Hepatocyte (in vitro differentiated cells): ENCODE measurements around the gene ORM1. TPM values are rescaled to one million over a fixed set of nuclear protein-coding genes. Genes with fewer than 3 reads are reported as not detected.
"Not testable (repeated sequence)": the region's sequence is repeated elsewhere in the genome, so short reads cannot be mapped to it uniquely, and the experiment has no call there.

Experiments
- DNase-seq: peaks from one replicate; pipeline ENCODE4 v3.0.0-alpha.2; 2016; ENCODE audit warnings: low spot score
- H2AFZ ChIP-seq: fragments of 200-600 bp; sonication (generic); 2 replicates; pipeline ENCODE4 v1.6.0; 2016; ENCODE audit warnings: antibody characterized with exemption, mild to moderate bottlenecking
- H3K27ac ChIP-seq: fragments of 200-600 bp; sonication (generic); 2 replicates; pipeline ENCODE4 v1.5.1; 2016; ENCODE audit warnings: mild to moderate bottlenecking
- H3K27me3 ChIP-seq: fragments of 200-600 bp; sonication (generic); 2 replicates; pipeline ENCODE4 v1.6.1; 2016
- H3K36me3 ChIP-seq: fragments of 200-600 bp; sonication (generic); replicated peaks from 2 replicates; pipeline ENCODE4 v1.5.1; 2016; ENCODE audit warnings: low read depth; ENCODE audit not compliant: insufficient read depth
- H3K4me1 ChIP-seq: fragments of 200-600 bp; sonication (generic); 2 replicates; pipeline ENCODE4 v1.5.1; 2016; ENCODE audit warnings: mild to moderate bottlenecking, moderate library complexity; ENCODE audit not compliant: insufficient read depth
- H3K4me2 ChIP-seq: fragments of 200-600 bp; sonication (generic); 2 replicates; pipeline ENCODE4 v1.6.0; 2016
- H3K4me3 ChIP-seq: fragments of 200-600 bp; sonication (generic); 2 replicates; pipeline ENCODE4 v1.5.1; 2016; ENCODE audit warnings: mild to moderate bottlenecking
- H3K79me2 ChIP-seq: fragments of 200-600 bp; sonication (generic); 2 replicates; pipeline ENCODE4 v1.6.0; 2017; ENCODE audit warnings: mild to moderate bottlenecking
- H3K9me2 ChIP-seq: fragments of 200-600 bp; sonication (generic); replicated peaks from 2 replicates; pipeline ENCODE4 v1.6.0; 2017; ENCODE audit warnings: mild to moderate bottlenecking; ENCODE audit not compliant: insufficient read depth
- H3K9me3 ChIP-seq: fragments of 200-600 bp; sonication (generic); 2 replicates; pipeline ENCODE4 v1.5.1; 2016; ENCODE audit warnings: low read depth, mild to moderate bottlenecking
- H4K20me1 ChIP-seq: fragments of 200-600 bp; sonication (generic); 2 replicates; pipeline ENCODE4 v1.6.0; 2016; ENCODE audit warnings: mild to moderate bottlenecking; ENCODE audit not compliant: insufficient read depth, poor library complexity, severe bottlenecking
- CTCF ChIP-seq: fragments of 200-600 bp; sonication (generic); IDR thresholded peaks from 2 replicates; pipeline ENCODE4 v1.5.1; 2016; ENCODE audit warnings: antibody characterized with exemption, mild to moderate bottlenecking; ENCODE audit not compliant: poor library complexity
- EZH2 ChIP-seq: fragments of 200-600 bp; sonication (generic); IDR thresholded peaks from 2 replicates; pipeline ENCODE4 v1.6.1; 2016; ENCODE audit warnings: antibody characterized with exemption, mild to moderate bottlenecking, borderline replicate concordance
- EZH2phosphoT487 ChIP-seq: fragments of 200-600 bp; sonication (generic); IDR thresholded peaks from one replicate; pipeline ENCODE4 v1.6.1; 2018; ENCODE audit warnings: antibody characterized with exemption, mild to moderate bottlenecking, low read depth, moderate library complexity; ENCODE audit not compliant: unreplicated experiment, severe bottlenecking
- WGBS: methylation state at CpG from one replicate; pipeline ENCODE4 v1.1.6; 2016; ENCODE audit warnings: low lambda C conversion rate; ENCODE audit errors: missing lambda C conversion rate; 5-methylcytosine and 5-hydroxymethylcytosine counted together
- polyA plus RNA-seq: library from polyadenylated mRNA; unstranded; fragments of >200 nt; fragmentation: Nextera tagmentation; extraction: Ambion mirVana; gene quantifications from 2 replicates; pipeline ENCODE4 v1.2.1, GENCODE V29; 2016
- total RNA-seq: library from RNA; depleted of rRNA; stranded (reverse); fragments of >200 nt; gene quantifications from 2 replicates; pipeline ENCODE4 v1.2.3, GENCODE V29; 2014

The ORM1 gene
- 397 and 472 TPM in 2 replicates for total RNA-seq
- 538 and 976 TPM in 2 replicates for polyA plus RNA-seq

GRCh38 chr9:114322831-114323531 lies at the start of gene ORM1:
Gene ORM1 (plus strand): TSS chr9:114323098. CDS start chr9:114323134, 36 bp downstream.
- H3K36me3 ChIP-seq, H3K9me2 ChIP-seq, H3K79me2 ChIP-seq, H3K4me3 ChIP-seq, H3K4me2 ChIP-seq, H3K4me1 ChIP-seq, H4K20me1 ChIP-seq, H2AFZ ChIP-seq, DNase-seq, H3K27me3 ChIP-seq, H3K9me3 ChIP-seq, H3K27ac ChIP-seq: not testable (repeated sequence)
- WGBS: 75% methylated on average over 8 of the region's 15 CpGs

GRCh38 chr9:114273461-114273881 lies 49.4 kb upstream of the ORM1 start:
- no peak for DNase-seq
- WGBS: 87% methylated on average over 7 of the region's 7 CpGs
- no peak overlapping the region for H2AFZ ChIP-seq

GRCh38 chr9:114274217-114274616 lies 48.7 kb upstream of the ORM1 start:
- Histone ChIP-seq H3K4me2 (no peak overlapping the region), H3K9me3 (no peaks in the 10 kb centered on the region), H3K9me2 (no peaks in the 10 kb centered on the region), H2AFZ (no peak overlapping the region), H3K36me3 (no peaks in the 10 kb centered on the region), H3K79me2 (no peaks in the 10 kb centered on the region), H3K4me1 (no peaks in the 10 kb centered on the region), H4K20me1 (no peaks in the 10 kb centered on the region), H3K27me3 (no peaks in the 10 kb centered on the region), H3K27ac (no peak overlapping the region), H3K4me3 (no peak overlapping the region)
- no peak for TF ChIP-seq CTCF
- no peak for TF ChIP-seq EZH2phosphoT487
- TF ChIP-seq EZH2: no peak
- WGBS: 96% methylated on average over 5 of the region's 5 CpGs
- DNase-seq: no peak

More at GRCh38 chr9:114273461-114273881, 49.4 kb upstream of the ORM1 start:
- no peak overlapping the region for H3K4me3 ChIP-seq
- H3K27me3 ChIP-seq: no peaks in the 10 kb centered on the region
- no peak overlapping the region for H3K27ac ChIP-seq
- H3K79me2 ChIP-seq: no peaks in the 10 kb centered on the region
- H3K36me3 ChIP-seq: no peaks in the 10 kb centered on the region
- no peak overlapping the region for H3K4me2 ChIP-seq
- no peaks in the 10 kb centered on the region for H3K4me1 ChIP-seq
- no peaks in the 10 kb centered on the region for H4K20me1 ChIP-seq
- TF ChIP-seq CTCF (no peak), EZH2phosphoT487 (no peak), EZH2 (no peak)
- H3K9me3 ChIP-seq: no peaks in the 10 kb centered on the region
- H3K9me2 ChIP-seq: no peaks in the 10 kb centered on the region

- no peak for TF ChIP-seq EZH2
- TF ChIP-seq EZH2phosphoT487: no peak
- TF ChIP-seq CTCF: no peak
- WGBS: 89% methylated on average over 15 of the region's 15 CpGs
- H3K4me2 ChIP-seq: no peak overlapping the region
- H3K4me3 ChIP-seq: no peak overlapping the region
- H3K4me1 ChIP-seq: no peaks in the 10 kb centered on the region
- H3K36me3 ChIP-seq: no peaks in the 10 kb centered on the region
- H3K27me3 ChIP-seq: no peaks in the 10 kb centered on the region
- no peak for DNase-seq
- H2AFZ ChIP-seq: no peak overlapping the region
- H3K9me2 ChIP-seq: no peaks in the 10 kb centered on the region
- no peaks in the 10 kb centered on the region for H4K20me1 ChIP-seq
- no peak overlapping the region for H3K27ac ChIP-seq
- no peaks in the 10 kb centered on the region for H3K9me3 ChIP-seq
- H3K79me2 ChIP-seq: no peaks in the 10 kb centered on the region
These were observed 47.5 kb upstream of the ORM1 start for GRCh38 chr9:114275246-114276004.
